Measurements from ENCODE around the gene RPL28. TPM values are rescaled to one million over a fixed set of nuclear protein-coding genes. Genes with fewer than 3 reads are reported as not detected.

The RPL28 gene
- total and polyA plus RNA-seq, 10 of the 15 experiments (the other 5 are each of a cell fraction or from before 2014, with no cell fraction given): 260 to 3,542 (median 891) TPM

GRCh38 chr19:55355213-55355821 lies 30.4 kb upstream of the RPL28 start:
- ChIA-PET POLR2A (no interaction called here), CTCF (no interaction called here), RAD21 (ENCODE audit: unreplicated experiment) (no interaction called here), SMC1A (ENCODE audit: uncharacterized antibody, unreplicated experiment) (no interaction called here)
- no peak overlapping the region for H3K4me2 ChIP-seq (ENCODE audit: control insufficient read depth, insufficient read depth)
- H3K27me3 ChIP-seq (replicated peaks in 1 of 2; ENCODE audit: control insufficient read depth in 2 of 2, insufficient read depth in 2 of 2, low read length in 1 of 2): peaks cover 4 to 13% of the 10 kb centered on the region in 2 experiments; a peak in 3 of 4 replicates
- H3K27ac ChIP-seq (ENCODE audit: control insufficient read depth, insufficient read depth): no peak overlapping the region
- H3K79me2 ChIP-seq (ENCODE audit: control insufficient read depth, insufficient read depth, low read length): no peaks in the 10 kb centered on the region
- no peaks in the 10 kb centered on the region; the same call in 1 of the 2 replicates for H3K4me1 ChIP-seq (ENCODE audit: control insufficient read depth, insufficient read depth, low read length)
- in situ Hi-C loops (cut with MboI) (no loop called here), intact Hi-C loops (cut with micrococcal nuclease; ENCODE audit: unreplicated experiment) (no loop called here)
- TF ChIP-seq ZBED1 (IDR thresholded peaks at IDR 0.05; ENCODE audit: borderline replicate concordance) (no peak), SREBF1 (IDR thresholded peaks at IDR 0.05; ENCODE audit: low read length) (no peak), RELA (IDR thresholded peaks at IDR 0.05; ENCODE audit: borderline replicate concordance, partially characterized antibody) (no peak), RFX5 (IDR thresholded peaks at IDR 0.05; ENCODE audit: low read depth, low read length) (no peak), CREM (IDR thresholded peaks at IDR 0.05; ENCODE audit: low read depth) (no peak), ZNF24 (IDR thresholded peaks at IDR 0.05) (no peak), NFYB (IDR thresholded peaks at IDR 0.05; ENCODE audit: insufficient read depth, low read depth, low read length) (no peak), BHLHE40 (IDR thresholded peaks at IDR 0.05; ENCODE audit: borderline replicate concordance in 1 of 2, low read depth in 2 of 2, low read length in 1 of 2) (no peak)
- TF ChIP-seq, protein P1, sequence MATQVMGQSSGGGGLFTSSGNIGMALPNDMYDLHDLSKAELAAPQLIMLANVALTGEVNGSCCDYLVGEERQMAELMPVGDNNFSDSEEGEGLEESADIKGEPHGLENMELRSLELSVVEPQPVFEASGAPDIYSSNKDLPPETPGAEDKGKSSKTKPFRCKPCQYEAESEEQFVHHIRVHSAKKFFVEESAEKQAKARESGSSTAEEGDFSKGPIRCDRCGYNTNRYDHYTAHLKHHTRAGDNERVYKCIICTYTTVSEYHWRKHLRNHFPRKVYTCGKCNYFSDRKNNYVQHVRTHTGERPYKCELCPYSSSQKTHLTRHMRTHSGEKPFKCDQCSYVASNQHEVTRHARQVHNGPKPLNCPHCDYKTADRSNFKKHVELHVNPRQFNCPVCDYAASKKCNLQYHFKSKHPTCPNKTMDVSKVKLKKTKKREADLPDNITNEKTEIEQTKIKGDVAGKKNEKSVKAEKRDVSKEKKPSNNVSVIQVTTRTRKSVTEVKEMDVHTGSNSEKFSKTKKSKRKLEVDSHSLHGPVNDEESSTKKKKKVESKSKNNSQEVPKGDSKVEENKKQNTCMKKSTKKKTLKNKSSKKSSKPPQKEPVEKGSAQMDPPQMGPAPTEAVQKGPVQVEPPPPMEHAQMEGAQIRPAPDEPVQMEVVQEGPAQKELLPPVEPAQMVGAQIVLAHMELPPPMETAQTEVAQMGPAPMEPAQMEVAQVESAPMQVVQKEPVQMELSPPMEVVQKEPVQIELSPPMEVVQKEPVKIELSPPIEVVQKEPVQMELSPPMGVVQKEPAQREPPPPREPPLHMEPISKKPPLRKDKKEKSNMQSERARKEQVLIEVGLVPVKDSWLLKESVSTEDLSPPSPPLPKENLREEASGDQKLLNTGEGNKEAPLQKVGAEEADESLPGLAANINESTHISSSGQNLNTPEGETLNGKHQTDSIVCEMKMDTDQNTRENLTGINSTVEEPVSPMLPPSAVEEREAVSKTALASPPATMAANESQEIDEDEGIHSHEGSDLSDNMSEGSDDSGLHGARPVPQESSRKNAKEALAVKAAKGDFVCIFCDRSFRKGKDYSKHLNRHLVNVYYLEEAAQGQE (IDR thresholded peaks at IDR 0.05; ENCODE audit: low read depth, low read length): no peak
- ATAC-seq (no peak), DNase-seq (ENCODE audit: low read depth, low spot score) (no peak), FAIRE-seq (no peak)
- H2AFZ ChIP-seq (ENCODE audit: control insufficient read depth, low read depth, low read length): no peak overlapping the region
- H3K9ac ChIP-seq (ENCODE audit: control insufficient read depth, insufficient read depth, low read length): no peak overlapping the region
- no peaks in the 10 kb centered on the region for H3K36me3 ChIP-seq (ENCODE audit: control insufficient read depth in 2 of 2, insufficient read depth in 2 of 2, low read length in 1 of 2)
- WGBS (ENCODE audit: insufficient coverage, insufficient replicate concordance, low lambda C conversion rate, missing lambda C conversion rate): 39% methylated on average over 12 of the region's 13 CpGs
- H4K20me1 ChIP-seq (ENCODE audit: control insufficient read depth, insufficient read depth): no peaks in the 10 kb centered on the region; the same call in 1 of the 2 replicates
- no TSS peak for BruUV-seq (replicated peaks)
- no peak overlapping the region for H3K4me3 ChIP-seq
- H3K9me3 ChIP-seq (replicated peaks; ENCODE audit: control insufficient read depth, insufficient read depth, low read length): no peaks in the 10 kb centered on the region
